Embryonic facial prominence (tissue), 1 donor: Measurements from ENCODE around the gene OR5D16.
"Not testable (repeated sequence)": the region's sequence is repeated elsewhere in the genome, so short reads cannot be mapped to it uniquely, and the experiment has no call there.

Experiments
- DNase-seq: peaks from one replicate; pipeline ENCODE4 v3.0.0-alpha.2; 2016; ENCODE audit errors: extremely low spot score

Gene OR5D16

GRCh38 chr11:55838452-55838851, at the start of gene OR5D16:
OR5D16 (plus strand) TSS chr11:55838752; CDS start chr11:55838752, 0 bp downstream.
- no peak for DNase-seq

DNA sequence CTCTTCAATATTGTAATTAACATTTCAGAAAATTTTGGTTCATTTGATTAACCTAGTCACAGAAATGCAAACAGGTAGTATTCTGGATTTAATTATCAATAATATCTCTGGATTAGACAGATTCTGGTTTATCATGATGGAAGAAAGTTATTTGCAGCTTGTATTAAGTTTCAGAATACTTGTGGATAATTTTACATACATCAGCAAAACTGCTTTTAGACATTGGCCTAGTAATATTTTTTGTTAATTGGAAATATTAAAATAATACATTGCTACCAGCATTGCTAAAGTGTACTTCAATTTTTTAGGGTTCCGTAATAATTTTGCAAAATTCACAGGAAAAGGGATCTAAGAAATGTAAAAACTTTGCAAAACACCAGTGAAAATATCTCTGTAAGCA, 46.9 kb upstream of the OR5D16 start:
- DNase-seq: no peak

DNA sequence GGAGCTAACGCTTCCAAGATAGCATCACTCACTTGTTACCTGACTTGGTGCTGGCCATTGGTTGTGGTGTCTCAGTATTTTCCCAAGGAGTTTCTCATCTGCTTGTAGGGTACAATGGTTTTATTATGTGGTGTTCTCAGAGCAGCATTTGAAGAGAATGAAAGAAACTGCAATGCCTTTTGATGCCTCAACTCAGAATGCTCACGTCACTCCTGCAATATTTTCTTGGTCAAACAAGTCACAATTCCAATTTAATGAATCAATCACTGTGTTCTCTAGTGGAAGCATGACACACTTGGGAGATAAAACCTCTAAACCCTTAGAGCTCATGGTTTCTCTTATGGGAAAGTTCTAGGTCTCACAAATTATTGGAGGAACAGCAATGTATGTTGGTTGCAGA, 45.2 kb upstream of the OR5D16 start:
- no peak for DNase-seq

GRCh38 chr11:55795256-55795655, 43.3 kb upstream of the OR5D16 start, which contains the start of gene OR5D14:
OR5D14 (plus strand) TSS chr11:55795556; CDS start chr11:55795556, 0 bp downstream.
- no peak for DNase-seq

GRCh38 chr11:55806248-55806647, 32.3 kb upstream of the OR5D16 start:
- DNase-seq: no peak

GRCh38 chr11:55811067-55811466, 27.5 kb upstream of the OR5D16 start, which contains the start of gene OR5L1:
OR5L1 (plus strand) TSS chr11:55811367; CDS start chr11:55811467, 100 bp downstream.
- DNase-seq: no peak

DNA sequence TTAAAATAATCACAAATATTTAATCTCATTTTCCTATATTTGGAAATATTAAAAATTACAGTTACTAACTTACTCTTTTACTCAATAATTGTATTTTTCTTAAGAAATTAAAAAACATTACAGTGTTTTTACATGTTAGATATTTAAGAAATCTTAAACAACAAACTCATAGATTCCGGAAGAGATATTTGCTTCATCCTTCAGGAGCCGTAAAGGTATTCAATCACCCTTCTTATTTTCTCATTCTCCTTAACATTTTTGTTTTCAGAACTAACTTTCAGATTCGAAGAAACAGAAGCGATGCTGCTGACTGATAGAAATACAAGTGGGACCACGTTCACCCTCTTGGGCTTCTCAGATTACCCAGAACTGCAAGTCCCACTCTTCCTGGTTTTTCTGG, 19.2 kb upstream of the OR5D16 start, which contains the start of gene OR5D18:
TSS of gene OR5D18 (plus strand) at position 301 of the 400 bp plus-strand sequence. CDS start at position 301, 0 bp downstream.
- DNase-seq: no peak

DNA sequence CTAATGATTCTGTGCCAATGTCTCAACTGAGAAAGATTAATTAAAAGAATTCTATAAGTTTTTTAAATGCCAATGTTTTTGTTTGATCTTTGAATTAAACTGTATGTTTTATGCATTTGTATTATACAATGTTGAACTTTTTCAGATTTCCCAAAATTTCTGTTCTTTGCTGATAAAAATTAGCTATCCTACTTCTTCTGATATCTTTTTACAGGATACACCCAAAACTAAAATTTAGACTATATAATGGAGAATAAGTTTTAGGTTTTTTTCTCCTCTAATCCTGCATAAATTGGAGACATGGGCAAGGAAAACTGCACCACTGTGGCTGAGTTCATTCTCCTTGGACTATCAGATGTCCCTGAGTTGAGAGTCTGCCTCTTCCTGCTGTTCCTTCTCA, 11.6 kb upstream of the OR5D16 start, which contains the start of gene OR5L2:
TSS of gene OR5L2 (plus strand) at position 301 of the 400 bp plus-strand sequence. CDS start at position 301, 0 bp downstream.
- no peak for DNase-seq

DNA sequence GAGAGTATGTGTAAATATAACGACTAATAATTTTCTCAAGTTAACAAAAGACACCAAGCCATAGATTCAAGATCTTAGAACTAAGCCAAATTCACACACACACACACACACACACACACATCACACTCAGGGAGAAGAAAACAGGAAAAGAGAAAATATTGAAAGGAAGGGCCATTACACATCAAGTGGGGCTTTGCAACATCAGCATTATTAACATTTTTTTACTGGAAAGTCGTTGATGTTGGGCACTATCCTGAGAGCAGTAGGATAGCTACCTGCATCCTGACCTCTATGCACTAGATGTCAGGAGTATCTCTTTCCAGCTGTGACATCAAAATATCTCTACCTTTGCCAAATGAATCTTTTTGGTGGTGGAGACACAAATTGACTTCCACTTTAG, 8.9 kb downstream of the OR5D16 start:
- DNase-seq: no peak

DNA sequence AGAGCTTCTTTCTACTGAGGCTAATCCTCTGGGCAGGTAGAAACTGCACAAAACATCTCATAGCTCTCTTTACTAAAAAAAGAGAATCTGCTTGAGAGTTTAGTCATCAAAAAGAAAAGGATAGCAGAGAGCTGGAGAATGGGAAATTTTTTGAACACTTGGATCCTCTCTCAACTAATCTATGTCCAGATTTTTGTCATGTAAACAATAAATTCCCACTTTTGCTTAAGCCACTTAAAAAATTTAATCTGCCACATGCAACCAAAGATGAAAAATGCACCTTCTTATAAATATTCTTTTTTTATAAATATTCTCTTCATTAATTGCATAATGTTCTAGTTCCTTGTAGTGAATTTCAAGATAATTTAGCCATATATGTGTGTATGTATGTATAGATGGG, 10.5 kb downstream of the OR5D16 start:
- DNase-seq: no peak

GRCh38 chr11:55852141-55852540, 13.6 kb downstream of the OR5D16 start:
- DNase-seq: no peak

- DNase-seq: no peak
Observed at GRCh38 chr11:55854704-55855103, 16.2 kb downstream of the OR5D16 start.

DNA sequence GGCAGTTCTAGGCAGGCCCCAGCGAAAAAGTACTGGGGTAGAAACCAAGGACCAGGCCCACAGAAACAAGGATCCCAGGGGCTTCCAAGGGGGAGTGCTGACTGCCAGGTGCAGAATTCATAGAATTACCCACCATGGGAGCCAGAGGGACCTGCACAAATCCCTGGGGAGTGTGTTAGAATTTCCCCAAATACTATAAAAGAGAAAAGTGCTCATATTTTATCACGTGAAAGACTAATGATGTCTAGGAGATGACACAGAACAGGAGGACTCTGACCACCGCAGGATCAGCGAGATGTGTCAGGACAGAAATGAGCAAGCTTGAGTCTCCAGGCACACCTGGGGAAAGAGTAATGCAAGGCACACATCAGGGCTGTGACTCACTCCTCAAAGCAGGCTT, 28.8 kb downstream of the OR5D16 start:
- not testable (repeated sequence) for DNase-seq

GRCh38 chr11:55872731-55873130, 34.2 kb downstream of the OR5D16 start:
- not testable (repeated sequence) for DNase-seq

GRCh38 chr11:55873146-55873545, 34.6 kb downstream of the OR5D16 start:
- DNase-seq: not testable (repeated sequence)

GRCh38 chr11:55882997-55883396, 44.4 kb downstream of the OR5D16 start, which contains the start of gene TRIM51:
TRIM51 (plus strand) TSS chr11:55883297; CDS start chr11:55885429, 2,132 bp downstream.
- not testable (repeated sequence) for DNase-seq

DNA sequence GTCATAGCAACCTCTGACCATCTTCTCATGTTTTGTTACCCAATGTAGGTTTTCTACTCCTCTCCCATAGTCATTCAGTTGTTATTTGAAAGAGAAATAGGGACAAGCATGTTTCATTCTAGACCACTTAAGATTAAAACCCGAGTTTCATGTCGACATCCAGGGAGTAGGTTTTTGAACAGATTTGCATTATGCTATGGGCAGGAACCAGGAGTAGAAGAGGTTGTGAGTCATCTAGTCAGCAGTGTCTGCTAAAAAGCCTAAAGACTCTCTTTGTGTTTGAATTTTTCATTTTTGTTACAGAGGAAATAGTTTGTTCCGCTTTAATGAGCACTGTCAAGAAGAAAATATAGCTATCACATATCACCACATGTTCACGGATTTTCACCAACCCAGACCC, 46.4 kb downstream of the OR5D16 start:
- not testable (repeated sequence) for DNase-seq

DNA sequence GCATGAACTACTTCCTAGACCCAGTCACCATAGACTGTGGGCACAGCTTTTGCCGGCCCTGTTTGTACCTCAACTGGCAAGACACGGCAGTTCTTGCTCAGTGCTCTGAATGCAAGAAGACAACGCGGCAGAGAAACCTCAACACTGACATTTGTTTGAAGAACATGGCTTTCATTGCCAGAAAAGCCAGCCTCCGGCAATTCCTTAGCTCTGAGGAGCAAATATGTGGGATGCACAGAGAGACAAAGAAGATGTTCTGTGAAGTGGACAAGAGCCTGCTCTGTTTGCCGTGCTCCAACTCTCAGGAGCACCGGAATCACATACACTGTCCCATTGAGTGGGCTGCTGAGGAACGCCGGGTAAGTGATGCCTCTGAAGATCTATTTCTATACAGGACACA, 46.9 kb downstream of the OR5D16 start:
- not testable (repeated sequence) for DNase-seq
